Measurements from ENCODE around the gene CPA2. TPM values are rescaled to one million over a fixed set of nuclear protein-coding genes. Genes with fewer than 3 reads are reported as not detected.

Gene CPA2
- total RNA-seq, 4 donors from 2014 or later = 1.5 to 2.2 TPM; not detected in 2

DNA sequence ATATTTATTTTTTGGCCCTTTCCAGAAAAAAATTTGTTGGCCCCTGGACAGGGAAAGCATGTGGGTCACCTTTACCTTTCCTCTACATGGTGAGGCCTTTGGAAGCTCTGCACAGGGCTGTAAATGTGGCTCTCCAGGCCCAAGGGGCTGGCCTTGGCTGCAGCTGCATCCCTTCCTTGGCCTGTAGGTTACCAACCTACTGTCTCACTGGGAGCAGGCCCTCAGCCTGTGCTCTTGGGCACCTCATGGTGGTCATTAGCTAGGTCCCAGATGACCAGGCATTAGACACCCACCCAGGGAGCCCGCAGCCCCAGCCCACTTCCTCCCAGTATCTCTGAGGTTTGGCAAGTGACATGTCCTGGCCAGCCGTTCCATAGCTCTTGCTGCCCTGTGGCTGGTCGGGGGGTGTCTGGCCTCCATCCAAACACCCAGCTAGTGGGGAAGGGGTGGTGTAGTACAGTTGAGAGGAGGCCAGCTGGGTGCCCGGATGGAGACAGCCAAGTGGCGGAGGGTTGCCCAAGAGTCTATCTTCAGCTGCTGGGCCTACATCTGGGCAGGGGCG lies 70.8 kb downstream of the CPA2 start:
- Histone ChIP-seq H3K4me3 (no peak overlapping the region), H3K36me3 (no peaks in the 10 kb centered on the region), H3K27me3 (no peaks in the 10 kb centered on the region), H3K4me1 (peaks cover 0 to 8% (median 0%) of the 10 kb centered on the region in 4 donors), H3K9me3 (no peaks in the 10 kb centered on the region), H3K27ac (no peak overlapping the region)
- DNase-seq (ENCODE audit: low spot score in 2 of 2) = no peak
- TF ChIP-seq, protein P1, sequence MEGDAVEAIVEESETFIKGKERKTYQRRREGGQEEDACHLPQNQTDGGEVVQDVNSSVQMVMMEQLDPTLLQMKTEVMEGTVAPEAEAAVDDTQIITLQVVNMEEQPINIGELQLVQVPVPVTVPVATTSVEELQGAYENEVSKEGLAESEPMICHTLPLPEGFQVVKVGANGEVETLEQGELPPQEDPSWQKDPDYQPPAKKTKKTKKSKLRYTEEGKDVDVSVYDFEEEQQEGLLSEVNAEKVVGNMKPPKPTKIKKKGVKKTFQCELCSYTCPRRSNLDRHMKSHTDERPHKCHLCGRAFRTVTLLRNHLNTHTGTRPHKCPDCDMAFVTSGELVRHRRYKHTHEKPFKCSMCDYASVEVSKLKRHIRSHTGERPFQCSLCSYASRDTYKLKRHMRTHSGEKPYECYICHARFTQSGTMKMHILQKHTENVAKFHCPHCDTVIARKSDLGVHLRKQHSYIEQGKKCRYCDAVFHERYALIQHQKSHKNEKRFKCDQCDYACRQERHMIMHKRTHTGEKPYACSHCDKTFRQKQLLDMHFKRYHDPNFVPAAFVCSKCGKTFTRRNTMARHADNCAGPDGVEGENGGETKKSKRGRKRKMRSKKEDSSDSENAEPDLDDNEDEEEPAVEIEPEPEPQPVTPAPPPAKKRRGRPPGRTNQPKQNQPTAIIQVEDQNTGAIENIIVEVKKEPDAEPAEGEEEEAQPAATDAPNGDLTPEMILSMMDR (IDR thresholded peaks at IDR 0.05) = no peak
- no peak for TF ChIP-seq POLR2A (IDR thresholded peaks at IDR 0.05)
- TF ChIP-seq EP300 (IDR thresholded peaks at IDR 0.05) = no peak
- WGBS, 2 donors = 76 to 79% methylated on average over 5 to 6 of the region's 6 CpGs

DNA sequence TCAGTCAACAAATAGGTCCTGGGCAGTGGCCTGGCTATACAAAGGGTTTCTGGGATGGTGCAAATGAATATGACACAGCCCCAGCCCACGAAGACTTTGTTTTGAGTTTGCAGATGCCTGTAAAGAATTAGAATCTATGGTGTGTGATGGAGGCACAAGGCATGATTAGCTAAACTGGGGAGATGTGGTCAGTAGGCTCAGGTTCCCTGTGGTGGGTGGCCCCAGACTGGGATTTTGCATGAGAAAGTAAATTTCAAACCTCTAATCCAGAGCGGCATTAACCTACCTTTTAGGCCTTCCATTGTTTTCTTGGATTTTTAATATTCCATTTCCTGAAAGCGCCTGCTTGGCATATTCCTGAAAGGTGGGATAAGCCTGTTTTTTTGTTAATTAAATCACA lies 71.6 kb downstream of the CPA2 start:
- 83 to 86% methylated on average over 3 of the region's 3 CpGs for WGBS, 2 donors
- DNase-seq (ENCODE audit: low spot score in 2 of 2) = no peak
- H3K4me1 ChIP-seq = peaks cover 0 to 8% (median 0%) of the 10 kb centered on the region in 4 donors
- TF ChIP-seq, protein P1 (IDR thresholded peaks at IDR 0.05) = no peak
- no peak for TF ChIP-seq POLR2A (IDR thresholded peaks at IDR 0.05)
- no peak for TF ChIP-seq EP300 (IDR thresholded peaks at IDR 0.05)
- H3K4me3 ChIP-seq = no peak overlapping the region
- no peak overlapping the region for H3K27ac ChIP-seq
- H3K9me3 ChIP-seq = no peaks in the 10 kb centered on the region
- H3K36me3 ChIP-seq = no peaks in the 10 kb centered on the region
- H3K27me3 ChIP-seq = no peaks in the 10 kb centered on the region

Other genes starting within 250 kb of the CPA2 start
- 10 to 100 TPM; 12.0 to 17.6 (median 14.6) TPM for gene ZC3HC1, start 215.5 kb upstream of the CPA2 start, total RNA-seq
- gene KLHDC10, start 196.3 kb upstream of the CPA2 start, total RNA-seq = 10 to 100 TPM; 19.0 to 30.8 (median 21.4) TPM
- 10 to 100 TPM in 2 of 4 donors, 1 to 10 TPM in 2; 9.6 to 17.3 (median 12.5) TPM for gene TMEM209, start 61.5 kb upstream of the CPA2 start, total RNA-seq
- not detected for gene SSMEM1, start 59.0 kb upstream of the CPA2 start, total RNA-seq
- gene CPA4, start 26.3 kb downstream of the CPA2 start, total RNA-seq = 1 to 10 TPM in 1 of 4 donors, not detected in 3; 5.4 TPM
- not detected for gene CPA5, start 78.0 kb downstream of the CPA2 start, total RNA-seq
- gene CPA1, start 113.6 kb downstream of the CPA2 start, total RNA-seq = 10 to 100 TPM in 1 of 4 donors, 1 to 10 TPM in 3; 2.9 to 37.8 (median 6.3) TPM
- 1 to 10 TPM; 4.4 to 9.6 (median 5.3) TPM for gene CEP41, start 174.2 kb downstream of the CPA2 start, total RNA-seq
- 100 to 1,000 TPM in 1 of 4 donors, 10 to 100 TPM in 3; 12.2 to 311 (median 62.5) TPM for gene MEST, start 225.2 kb downstream of the CPA2 start, total RNA-seq

Measured in tibial nerve (tissue), 4 donors.